ENCODE measurements around the gene SFT2D2. TPM values are rescaled to one million over a fixed set of nuclear protein-coding genes. Genes with fewer than 3 reads are reported as not detected.
A peak's percentile ranks its signal among the peaks of the same experiment; 100 is the strongest.
"Not testable (repeated sequence)": the region's sequence is repeated elsewhere in the genome, so short reads cannot be mapped to it uniquely, and the experiment has no call there.

SFT2D2 gene
- total RNA-seq: 87.6 TPM
- long read RNA-seq, full-length matches to known transcripts: 4 of 16 reads
- long read RNA-seq, partial matches to known transcripts: 1 of 16 reads
- long read RNA-seq, other reads (novel, unspliced or antisense): 11 of 16 reads

DNA sequence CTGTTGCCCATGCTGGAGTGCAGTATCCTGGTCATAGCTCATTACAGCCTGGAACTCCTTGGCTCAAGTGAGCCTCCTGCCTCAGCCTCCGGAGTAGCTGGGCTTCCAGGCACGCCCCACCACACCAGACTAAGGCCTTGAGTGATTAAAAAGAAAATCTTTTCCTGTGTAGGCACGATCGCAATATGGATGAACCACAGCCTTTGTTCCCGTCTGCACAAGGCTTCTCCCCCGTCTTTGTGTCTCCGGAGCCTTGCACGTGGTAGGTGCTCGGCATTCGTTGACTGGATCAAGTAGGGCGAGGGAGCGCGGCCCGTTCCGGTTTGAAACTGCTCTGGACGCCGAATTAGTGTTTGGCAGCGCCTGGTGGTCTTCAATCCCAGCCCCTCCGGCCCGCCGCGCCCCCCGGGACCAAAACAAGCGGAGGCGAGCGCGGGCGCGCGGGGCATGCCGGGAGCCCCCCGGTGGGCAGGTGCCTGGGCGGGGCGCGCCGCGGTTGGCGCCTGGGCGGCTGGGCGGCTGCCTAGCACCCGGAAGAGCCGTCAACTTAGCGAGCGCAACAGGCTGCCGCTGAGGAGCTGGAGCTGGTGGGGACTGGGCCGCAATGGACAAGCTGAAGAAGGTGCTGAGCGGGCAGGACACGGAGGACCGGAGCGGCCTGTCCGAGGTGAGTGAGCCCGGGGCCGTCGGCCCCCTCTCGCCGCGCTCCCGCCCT, at the start of gene SFT2D2:
Gene SFT2D2, plus strand, starts transcription at position 529 of the 715 bp plus-strand sequence. Its CDS starts 76 bp downstream, at position 605.
- Histone ChIP-seq H3K27me3 (no peaks in the 10 kb centered on the region), H3K4me1 (peaks cover 36% of the 10 kb centered on the region), H3K4me3 (peak within 1 kb of the TSS; percentile 100), H3K27ac (peak within 1 kb of the TSS; percentile 97), H3K36me3 (no peaks in the 10 kb centered on the region), H3K9me3 (no peaks in the 10 kb centered on the region)
- intact Hi-C loops (cut with DNase I): no loop called here
- DNase-seq (peak; percentile 93), ATAC-seq (peak; percentile 98)
- TF ChIP-seq, protein P1, sequence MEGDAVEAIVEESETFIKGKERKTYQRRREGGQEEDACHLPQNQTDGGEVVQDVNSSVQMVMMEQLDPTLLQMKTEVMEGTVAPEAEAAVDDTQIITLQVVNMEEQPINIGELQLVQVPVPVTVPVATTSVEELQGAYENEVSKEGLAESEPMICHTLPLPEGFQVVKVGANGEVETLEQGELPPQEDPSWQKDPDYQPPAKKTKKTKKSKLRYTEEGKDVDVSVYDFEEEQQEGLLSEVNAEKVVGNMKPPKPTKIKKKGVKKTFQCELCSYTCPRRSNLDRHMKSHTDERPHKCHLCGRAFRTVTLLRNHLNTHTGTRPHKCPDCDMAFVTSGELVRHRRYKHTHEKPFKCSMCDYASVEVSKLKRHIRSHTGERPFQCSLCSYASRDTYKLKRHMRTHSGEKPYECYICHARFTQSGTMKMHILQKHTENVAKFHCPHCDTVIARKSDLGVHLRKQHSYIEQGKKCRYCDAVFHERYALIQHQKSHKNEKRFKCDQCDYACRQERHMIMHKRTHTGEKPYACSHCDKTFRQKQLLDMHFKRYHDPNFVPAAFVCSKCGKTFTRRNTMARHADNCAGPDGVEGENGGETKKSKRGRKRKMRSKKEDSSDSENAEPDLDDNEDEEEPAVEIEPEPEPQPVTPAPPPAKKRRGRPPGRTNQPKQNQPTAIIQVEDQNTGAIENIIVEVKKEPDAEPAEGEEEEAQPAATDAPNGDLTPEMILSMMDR (IDR thresholded peaks at IDR 0.05): no peak

DNA sequence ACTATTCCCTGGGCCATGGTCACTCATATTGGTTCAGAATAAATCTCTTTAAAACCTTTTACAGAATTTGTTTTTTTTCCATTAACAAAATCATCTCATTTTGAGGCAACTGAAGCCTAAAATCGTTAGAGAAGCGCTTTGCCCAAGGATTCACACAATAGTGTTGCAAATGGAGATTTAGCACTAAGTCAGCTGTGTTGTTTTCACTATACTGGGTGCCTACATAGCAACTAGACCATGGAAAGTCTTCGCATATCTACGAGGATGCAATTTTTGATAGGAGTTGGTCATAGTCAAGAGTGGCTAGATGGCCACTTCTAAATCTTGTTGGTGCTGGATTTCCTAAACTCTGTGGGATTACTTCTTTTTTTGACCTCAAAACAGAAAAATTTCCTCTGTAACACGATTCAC, 47.6 kb upstream of the SFT2D2 start:
- no peak for ATAC-seq
- intact Hi-C loops (cut with DNase I): no loop called here
- peaks cover 9% of the 10 kb centered on the region for H3K4me1 ChIP-seq
- H3K36me3 ChIP-seq: no peaks in the 10 kb centered on the region
- no peaks in the 10 kb centered on the region for H3K27me3 ChIP-seq
- peak overlapping the region; percentile 75 for H3K4me3 ChIP-seq
- DNase-seq: no peak
- H3K9me3 ChIP-seq: no peaks in the 10 kb centered on the region
- TF ChIP-seq, protein P1 (IDR thresholded peaks at IDR 0.05): no peak
- peak overlapping the region; percentile 84 for H3K27ac ChIP-seq

DNA sequence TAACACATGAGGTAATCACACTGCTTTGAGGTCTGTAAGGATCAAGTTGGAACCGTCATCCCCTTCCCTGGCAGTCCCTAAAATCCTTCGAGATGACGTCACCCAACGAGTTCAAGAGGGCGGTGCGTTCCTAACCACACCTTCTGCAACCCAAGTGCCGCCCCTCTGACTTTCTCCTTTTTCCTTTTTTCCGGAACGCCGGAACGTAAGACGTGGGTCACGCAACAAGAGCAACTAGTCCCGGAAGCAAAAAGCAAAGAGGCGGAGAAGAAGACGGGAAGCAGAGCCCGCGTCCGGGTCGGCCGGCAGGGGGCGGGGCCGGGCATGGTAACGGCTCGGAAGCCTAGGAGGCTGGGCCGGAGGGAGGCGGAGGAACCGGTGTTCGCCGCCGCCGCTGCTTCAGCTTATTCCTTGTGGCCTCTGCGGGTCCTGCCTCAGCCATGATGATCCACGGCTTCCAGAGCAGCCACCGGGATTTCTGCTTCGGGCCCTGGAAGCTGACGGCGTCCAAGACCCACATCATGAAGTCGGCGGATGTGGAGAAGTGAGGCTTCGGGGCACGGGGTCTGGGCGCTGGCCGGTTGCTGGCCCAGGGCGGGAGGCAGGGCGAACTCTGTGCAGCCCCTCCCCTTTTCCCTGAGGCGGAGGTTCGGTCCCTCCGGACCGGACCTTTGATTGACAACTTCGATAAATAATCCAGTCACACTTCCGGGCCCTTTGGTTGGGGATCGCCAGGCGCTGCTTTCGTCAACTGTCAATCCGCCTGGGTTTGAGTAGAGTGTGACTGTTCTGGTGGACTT, 47.0 kb upstream of the SFT2D2 start, which contains the start of gene TIPRL:
Gene TIPRL, plus strand, starts transcription at position 325 of the 800 bp plus-strand sequence. Its CDS starts 116 bp downstream, at position 441.
- no peaks in the 10 kb centered on the region for H3K36me3 ChIP-seq
- H3K27ac ChIP-seq: peak within 1 kb of the TSS; percentile 84
- H3K27me3 ChIP-seq: no peaks in the 10 kb centered on the region
- H3K4me1 ChIP-seq: peaks cover 9% of the 10 kb centered on the region
- TF ChIP-seq, protein P1 (IDR thresholded peaks at IDR 0.05): peak; percentile 60
- ATAC-seq (peak; percentile 99), DNase-seq (peak; percentile 97)
- H3K9me3 ChIP-seq: no peaks in the 10 kb centered on the region
- intact Hi-C loops (cut with DNase I): no loop called here
- H3K4me3 ChIP-seq: peak within 1 kb of the TSS; percentile 75

DNA sequence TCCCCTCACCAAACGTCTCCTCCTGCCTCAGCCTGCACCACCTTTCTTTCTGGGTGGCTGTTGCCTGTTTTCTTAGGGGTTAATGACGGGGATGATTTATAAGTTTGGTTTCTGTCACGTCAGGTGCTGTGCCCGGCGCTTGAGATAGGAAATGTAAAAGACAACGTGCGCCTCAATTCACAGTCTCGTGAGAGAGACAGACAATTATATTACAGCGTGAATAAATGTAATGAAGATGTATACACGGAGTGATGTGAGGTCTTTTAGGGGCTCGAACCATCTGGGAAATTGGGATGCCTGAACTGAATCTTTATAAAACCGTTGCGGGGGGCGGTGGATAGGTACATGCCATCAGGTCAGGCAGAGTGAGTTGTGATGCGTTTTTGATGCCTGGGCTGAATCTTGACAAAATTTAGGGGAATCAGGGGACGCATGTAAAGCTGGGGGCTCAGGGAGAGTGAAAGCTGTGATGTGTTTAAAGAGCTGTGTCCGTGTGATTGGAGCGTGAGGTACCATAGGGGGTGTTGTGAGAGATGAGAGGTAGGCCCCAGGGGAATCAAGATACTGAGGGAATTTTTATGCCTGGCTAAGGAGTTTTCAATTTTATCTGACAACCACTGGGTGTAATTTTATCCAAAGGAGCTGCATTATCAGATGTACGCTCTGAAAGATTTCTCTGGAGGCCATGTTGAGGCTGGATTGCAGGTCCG, 46.2 kb upstream of the SFT2D2 start:
- Histone ChIP-seq H3K36me3 (no peaks in the 10 kb centered on the region), H3K4me1 (peaks cover 9% of the 10 kb centered on the region), H3K9me3 (no peaks in the 10 kb centered on the region), H3K27ac (peak overlapping the region; percentile 84), H3K27me3 (no peaks in the 10 kb centered on the region), H3K4me3 (peak overlapping the region; percentile 75)
- DNase-seq: no peak
- ATAC-seq: no peak
- TF ChIP-seq, protein P1 (IDR thresholded peaks at IDR 0.05): no peak
- intact Hi-C loops (cut with DNase I): no loop called here

DNA sequence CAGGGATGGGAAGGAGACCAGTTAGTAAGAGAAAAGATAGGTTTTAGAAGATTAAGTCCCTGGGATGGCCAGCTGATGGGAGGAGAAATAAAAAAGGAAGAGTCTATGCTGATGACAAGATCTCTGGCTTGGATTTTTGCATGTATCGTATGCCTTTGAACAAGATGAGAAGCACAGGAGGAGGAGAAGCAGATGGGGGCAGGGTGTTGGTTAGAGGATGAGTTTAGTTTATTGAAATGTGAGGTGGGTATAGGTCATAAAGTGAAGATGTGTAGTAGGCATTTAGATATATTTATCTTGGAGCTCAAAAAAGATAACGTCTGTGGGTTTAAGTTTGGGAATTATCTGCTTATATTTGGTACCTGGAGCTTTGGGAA, 45.7 kb upstream of the SFT2D2 start:
- no peaks in the 10 kb centered on the region for H3K9me3 ChIP-seq
- H3K4me3 ChIP-seq: peak overlapping the region; percentile 75
- no peak for ATAC-seq
- peaks cover 9% of the 10 kb centered on the region for H3K4me1 ChIP-seq
- no peaks in the 10 kb centered on the region for H3K36me3 ChIP-seq
- intact Hi-C loops (cut with DNase I): no loop called here
- no peak for DNase-seq
- no peaks in the 10 kb centered on the region for H3K27me3 ChIP-seq
- TF ChIP-seq, protein P1 (IDR thresholded peaks at IDR 0.05): no peak
- H3K27ac ChIP-seq: peak overlapping the region; percentile 84

DNA sequence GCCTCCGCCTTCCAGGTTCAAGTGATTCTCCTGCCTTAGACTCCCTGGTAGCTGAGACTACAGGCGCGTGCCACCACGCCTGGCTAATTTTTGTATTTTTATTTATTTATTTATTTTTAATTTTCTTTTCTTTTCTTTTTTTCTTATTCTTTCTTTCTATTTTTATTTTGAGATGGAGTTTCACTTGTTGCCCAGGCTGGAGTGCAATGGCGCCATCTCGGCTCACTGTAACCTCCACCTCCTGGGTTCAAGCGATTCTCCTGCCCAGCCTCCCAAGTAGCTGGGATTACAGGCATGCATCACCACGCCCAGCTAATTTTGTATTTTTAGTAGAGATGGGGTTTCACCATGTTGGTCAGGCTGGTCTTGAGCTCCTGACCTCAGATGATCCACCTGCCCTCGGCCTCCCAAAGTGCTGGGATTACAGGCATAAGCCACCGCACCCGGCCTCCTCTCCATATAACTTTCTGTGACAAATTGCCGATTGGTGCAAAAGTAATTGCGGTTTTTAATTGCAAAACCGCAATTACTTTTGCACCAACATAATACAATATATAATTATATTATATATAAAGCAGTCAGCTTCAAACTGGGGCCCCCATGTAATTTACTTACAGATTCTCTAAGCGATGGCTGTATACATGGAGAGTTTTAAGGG, 44.6 kb upstream of the SFT2D2 start:
- H3K36me3 ChIP-seq; DNase-seq; H3K27me3 ChIP-seq; H3K4me1 ChIP-seq; H3K27ac ChIP-seq; H3K4me3 ChIP-seq; ATAC-seq; H3K9me3 ChIP-seq; intact Hi-C loops (cut with DNase I): not testable (repeated sequence)

Measured in upper lobe of right lung (tissue), 1 donor.